ENCODE measurements around the gene XCL2. TPM values are rescaled to one million over a fixed set of nuclear protein-coding genes. Genes with fewer than 3 reads are reported as not detected.

XCL2 gene
- total RNA-seq, 1 experiment from 2014 or later: not detected

- TF ChIP-seq HMGXB4 (CRISPR knock-in tag; IDR thresholded peaks at IDR 0.05): no peak
- no peak for TF ChIP-seq JAZF1 (CRISPR knock-in tag; IDR thresholded peaks at IDR 0.05)
- no peak for TF ChIP-seq ETV6 (CRISPR knock-in tag; IDR thresholded peaks at IDR 0.05)
- TF ChIP-seq ATF1 (CRISPR knock-in tag; IDR thresholded peaks at IDR 0.05): no peak
- TF ChIP-seq, protein P1, sequence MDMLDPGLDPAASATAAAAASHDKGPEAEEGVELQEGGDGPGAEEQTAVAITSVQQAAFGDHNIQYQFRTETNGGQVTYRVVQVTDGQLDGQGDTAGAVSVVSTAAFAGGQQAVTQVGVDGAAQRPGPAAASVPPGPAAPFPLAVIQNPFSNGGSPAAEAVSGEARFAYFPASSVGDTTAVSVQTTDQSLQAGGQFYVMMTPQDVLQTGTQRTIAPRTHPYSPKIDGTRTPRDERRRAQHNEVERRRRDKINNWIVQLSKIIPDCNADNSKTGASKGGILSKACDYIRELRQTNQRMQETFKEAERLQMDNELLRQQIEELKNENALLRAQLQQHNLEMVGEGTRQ (CRISPR knock-in tag; IDR thresholded peaks at IDR 0.05): no peak
- no peak for TF ChIP-seq FOXJ3 (CRISPR knock-in tag; IDR thresholded peaks at IDR 0.05; ENCODE audit: borderline replicate concordance)
- TF ChIP-seq, protein P2, sequence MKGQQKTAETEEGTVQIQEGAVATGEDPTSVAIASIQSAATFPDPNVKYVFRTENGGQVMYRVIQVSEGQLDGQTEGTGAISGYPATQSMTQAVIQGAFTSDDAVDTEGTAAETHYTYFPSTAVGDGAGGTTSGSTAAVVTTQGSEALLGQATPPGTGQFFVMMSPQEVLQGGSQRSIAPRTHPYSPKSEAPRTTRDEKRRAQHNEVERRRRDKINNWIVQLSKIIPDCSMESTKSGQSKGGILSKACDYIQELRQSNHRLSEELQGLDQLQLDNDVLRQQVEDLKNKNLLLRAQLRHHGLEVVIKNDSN (CRISPR knock-in tag; IDR thresholded peaks at IDR 0.05): no peak
- no peak for TF ChIP-seq ZBTB21 (CRISPR knock-in tag; IDR thresholded peaks at IDR 0.05; ENCODE audit: borderline replicate concordance)
- TF ChIP-seq, protein P3, sequence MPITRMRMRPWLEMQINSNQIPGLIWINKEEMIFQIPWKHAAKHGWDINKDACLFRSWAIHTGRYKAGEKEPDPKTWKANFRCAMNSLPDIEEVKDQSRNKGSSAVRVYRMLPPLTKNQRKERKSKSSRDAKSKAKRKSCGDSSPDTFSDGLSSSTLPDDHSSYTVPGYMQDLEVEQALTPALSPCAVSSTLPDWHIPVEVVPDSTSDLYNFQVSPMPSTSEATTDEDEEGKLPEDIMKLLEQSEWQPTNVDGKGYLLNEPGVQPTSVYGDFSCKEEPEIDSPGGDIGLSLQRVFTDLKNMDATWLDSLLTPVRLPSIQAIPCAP (CRISPR knock-in tag; IDR thresholded peaks at IDR 0.05): no peak
- no peak for TF ChIP-seq RELA (CRISPR knock-in tag; IDR thresholded peaks at IDR 0.05; ENCODE audit: borderline replicate concordance)
- TF ChIP-seq ZBTB43 (CRISPR knock-in tag; IDR thresholded peaks at IDR 0.05): no peak
- TF ChIP-seq GABPB1 (CRISPR knock-in tag; IDR thresholded peaks at IDR 0.05): no peak
Measured at GRCh38 chr1:168565825-168566224, 22.0 kb upstream of the XCL2 start (continued).

- H3K4me3 Mint-ChIP-seq: no peak overlapping the region
- peaks cover 7% of the 10 kb centered on the region for H3K4me1 Mint-ChIP-seq
- ATAC-seq (no peak), DNase-seq (ENCODE audit: low spot score) (no peak)
- H3K9me3 Mint-ChIP-seq: no peaks in the 10 kb centered on the region
- CTCF ChIA-PET: no interaction called here
- POLR2A ChIA-PET: no interaction called here
- no peaks in the 10 kb centered on the region for H3K27me3 Mint-ChIP-seq (ENCODE audit: low read depth)
- H3K36me3 Mint-ChIP-seq: no peaks in the 10 kb centered on the region
- no peak overlapping the region for H3K27ac Mint-ChIP-seq
- TF ChIP-seq, protein P4, sequence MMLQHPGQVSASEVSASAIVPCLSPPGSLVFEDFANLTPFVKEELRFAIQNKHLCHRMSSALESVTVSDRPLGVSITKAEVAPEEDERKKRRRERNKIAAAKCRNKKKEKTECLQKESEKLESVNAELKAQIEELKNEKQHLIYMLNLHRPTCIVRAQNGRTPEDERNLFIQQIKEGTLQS (CRISPR knock-in tag; conservative IDR thresholded peaks at IDR 0.05): no peak
- TF ChIP-seq RELA (CRISPR knock-in tag; IDR thresholded peaks at IDR 0.05; ENCODE audit: borderline replicate concordance) (no peak), TEAD4 (CRISPR knock-in tag; IDR thresholded peaks at IDR 0.05) (no peak), GRHL2 (CRISPR knock-in tag; IDR thresholded peaks at IDR 0.05; ENCODE audit: insufficient replicate concordance, severe bottlenecking) (no peak), GABPB1 (CRISPR knock-in tag; IDR thresholded peaks at IDR 0.05) (no peak), ZNF281 (CRISPR knock-in tag; IDR thresholded peaks at IDR 0.05) (no peak), PRDM15 (CRISPR knock-in tag; IDR thresholded peaks at IDR 0.05) (no peak), E2F4 (CRISPR knock-in tag; IDR thresholded peaks at IDR 0.05; ENCODE audit: borderline replicate concordance, low read depth) (no peak), IRF2 (CRISPR knock-in tag; IDR thresholded peaks at IDR 0.05; ENCODE audit: borderline replicate concordance, low read depth) (no peak), TEAD1 (CRISPR knock-in tag; IDR thresholded peaks at IDR 0.05) (no peak), ZBTB21 (CRISPR knock-in tag; IDR thresholded peaks at IDR 0.05; ENCODE audit: borderline replicate concordance) (no peak)
Measured at GRCh38 chr1:168561989-168562388, 18.2 kb upstream of the XCL2 start.
